ENCODE measurements around the gene KRTAP3-2. TPM values are rescaled to one million over a fixed set of nuclear protein-coding genes. Genes with fewer than 3 reads are reported as not detected.

Gene KRTAP3-2
- total RNA-seq, 2 experiments from 2014 or later = not detected

DNA sequence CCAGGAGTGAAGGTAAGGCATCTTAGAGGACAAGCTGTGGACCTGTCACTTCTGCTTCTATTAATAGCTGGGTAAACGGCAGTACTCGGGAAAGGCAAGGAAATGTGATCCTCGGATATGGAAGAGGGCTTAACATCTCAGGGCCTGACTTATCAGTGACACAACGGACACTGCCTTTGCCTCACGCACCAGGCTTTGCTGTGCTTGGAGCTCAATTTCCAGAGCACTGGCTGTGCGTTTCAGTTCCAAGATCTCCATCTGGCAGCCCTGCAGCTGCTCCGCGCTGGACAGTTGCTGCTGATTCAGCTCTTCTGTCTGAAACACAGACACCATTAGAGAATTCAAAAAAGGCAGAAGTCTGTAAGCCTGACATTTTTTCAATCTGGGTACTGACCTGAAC lies 19.1 kb downstream of the KRTAP3-2 start:
- ChIA-PET POLR2A (interaction anchor here (0.9 kb wide), 1 partner anchor 19 kb away, joined by 3 read pairs; no protein-coding TSS in a partner anchor), CTCF (no interaction called here)
- Mint-ChIP-seq H3K4me1 (ENCODE audit: low read depth) (no peaks in the 10 kb centered on the region), H3K36me3 (ENCODE audit: low read depth) (no peaks in the 10 kb centered on the region), H3K27me3 (peaks cover 15% of the 10 kb centered on the region), H3K4me3 (no peak overlapping the region), H3K27ac (no peak overlapping the region), H3K9me3 (no peaks in the 10 kb centered on the region)
- TF ChIP-seq, protein P1, sequence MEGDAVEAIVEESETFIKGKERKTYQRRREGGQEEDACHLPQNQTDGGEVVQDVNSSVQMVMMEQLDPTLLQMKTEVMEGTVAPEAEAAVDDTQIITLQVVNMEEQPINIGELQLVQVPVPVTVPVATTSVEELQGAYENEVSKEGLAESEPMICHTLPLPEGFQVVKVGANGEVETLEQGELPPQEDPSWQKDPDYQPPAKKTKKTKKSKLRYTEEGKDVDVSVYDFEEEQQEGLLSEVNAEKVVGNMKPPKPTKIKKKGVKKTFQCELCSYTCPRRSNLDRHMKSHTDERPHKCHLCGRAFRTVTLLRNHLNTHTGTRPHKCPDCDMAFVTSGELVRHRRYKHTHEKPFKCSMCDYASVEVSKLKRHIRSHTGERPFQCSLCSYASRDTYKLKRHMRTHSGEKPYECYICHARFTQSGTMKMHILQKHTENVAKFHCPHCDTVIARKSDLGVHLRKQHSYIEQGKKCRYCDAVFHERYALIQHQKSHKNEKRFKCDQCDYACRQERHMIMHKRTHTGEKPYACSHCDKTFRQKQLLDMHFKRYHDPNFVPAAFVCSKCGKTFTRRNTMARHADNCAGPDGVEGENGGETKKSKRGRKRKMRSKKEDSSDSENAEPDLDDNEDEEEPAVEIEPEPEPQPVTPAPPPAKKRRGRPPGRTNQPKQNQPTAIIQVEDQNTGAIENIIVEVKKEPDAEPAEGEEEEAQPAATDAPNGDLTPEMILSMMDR (IDR thresholded peaks at IDR 0.05) = no peak
- intact Hi-C loops (cut with micrococcal nuclease) = no loop called here
- ATAC-seq = no peak
- no peak for DNase-seq

DNA sequence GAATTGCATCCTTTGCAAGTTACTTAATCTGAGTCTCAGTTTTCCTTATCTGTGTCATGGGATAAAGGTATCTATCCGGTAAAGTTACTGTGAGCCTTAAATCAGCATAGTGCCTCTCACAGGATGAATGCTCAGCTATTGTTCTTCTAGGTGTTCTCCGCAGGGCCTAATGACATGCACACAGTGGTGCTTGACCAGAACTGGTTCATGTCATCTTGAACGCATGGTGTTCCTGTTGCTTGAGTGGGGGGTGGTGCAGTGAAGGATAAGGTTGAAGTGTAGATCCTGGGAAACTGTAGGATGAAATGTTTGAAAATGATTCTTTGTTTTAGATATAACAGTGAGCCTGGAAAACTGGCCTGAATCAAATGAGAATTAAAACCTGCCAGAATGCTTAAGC lies 19.6 kb downstream of the KRTAP3-2 start:
- TF ChIP-seq, protein P1 (IDR thresholded peaks at IDR 0.05) = no peak
- ChIA-PET CTCF (no interaction called here), POLR2A (interaction anchor here (0.9 kb wide), 1 partner anchor 19 kb away, joined by 3 read pairs; no protein-coding TSS in a partner anchor)
- no peaks in the 10 kb centered on the region for H3K36me3 Mint-ChIP-seq (ENCODE audit: low read depth)
- no peak overlapping the region for H3K4me3 Mint-ChIP-seq
- H3K4me1 Mint-ChIP-seq (ENCODE audit: low read depth) = no peaks in the 10 kb centered on the region
- H3K9me3 Mint-ChIP-seq = no peaks in the 10 kb centered on the region
- peaks cover 15% of the 10 kb centered on the region for H3K27me3 Mint-ChIP-seq
- DNase-seq = no peak
- intact Hi-C loops (cut with micrococcal nuclease) = no loop called here
- H3K27ac Mint-ChIP-seq = no peak overlapping the region
- no peak for ATAC-seq

DNA sequence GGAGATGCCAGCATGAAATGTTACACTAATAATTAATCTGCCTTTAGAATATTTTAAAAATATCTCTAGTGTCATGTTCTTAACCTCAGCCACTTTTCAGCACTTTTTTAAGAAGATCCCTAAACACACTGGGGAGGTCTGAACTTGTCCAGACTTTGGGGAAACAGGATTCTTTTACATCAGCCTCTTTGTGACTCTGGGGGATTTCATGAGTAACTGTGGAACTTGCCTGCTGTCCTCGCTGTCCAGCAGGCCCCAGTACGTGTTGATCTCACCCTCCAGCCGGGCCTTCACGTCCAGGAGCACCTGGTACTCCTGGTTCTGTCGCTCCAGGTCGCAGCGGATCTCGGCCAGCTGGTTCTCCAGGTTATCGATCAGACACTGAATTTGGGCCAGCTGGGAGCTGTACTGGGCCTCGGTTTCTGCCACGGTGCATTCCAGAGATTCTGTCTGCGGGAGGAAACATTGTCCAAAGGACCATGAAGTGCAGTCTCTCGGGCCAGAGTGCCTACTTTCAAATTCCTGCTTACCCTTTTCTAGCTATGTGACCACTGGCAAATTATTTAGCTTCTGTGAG lies 21.0 kb downstream of the KRTAP3-2 start:
- H3K27ac Mint-ChIP-seq = no peak overlapping the region
- ChIA-PET POLR2A (no interaction called here), CTCF (interaction anchor here (0.8 kb wide), 1 partner anchor 8 kb away, joined by 3 read pairs; no protein-coding TSS in a partner anchor)
- intact Hi-C loops (cut with micrococcal nuclease) = no loop called here
- H3K27me3 Mint-ChIP-seq = peaks cover 12% of the 10 kb centered on the region
- no peaks in the 10 kb centered on the region for H3K36me3 Mint-ChIP-seq (ENCODE audit: low read depth)
- no peaks in the 10 kb centered on the region for H3K4me1 Mint-ChIP-seq (ENCODE audit: low read depth)
- DNase-seq (no peak), ATAC-seq (no peak)
- no peak overlapping the region for H3K4me3 Mint-ChIP-seq
- no peaks in the 10 kb centered on the region for H3K9me3 Mint-ChIP-seq
- TF ChIP-seq, protein P1 (IDR thresholded peaks at IDR 0.05) = no peak

DNA sequence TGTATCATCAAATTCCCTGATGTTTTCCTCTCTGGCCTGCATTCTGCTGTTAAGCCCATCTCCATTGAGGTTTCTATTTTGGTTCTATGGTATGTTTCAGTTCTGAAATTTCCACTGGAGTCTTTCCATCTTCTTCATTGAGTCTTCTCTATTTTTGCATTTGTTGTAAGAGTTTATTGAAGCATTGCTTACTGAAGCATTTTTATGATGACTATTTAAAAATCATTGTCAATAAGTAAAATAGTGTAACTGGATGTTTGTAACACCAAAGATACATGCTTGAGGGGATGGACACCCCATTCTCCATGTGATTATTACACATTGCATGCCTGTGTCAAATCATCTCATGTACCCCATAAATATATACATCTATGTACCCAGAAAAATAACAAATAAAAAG lies 24.2 kb downstream of the KRTAP3-2 start:
- DNase-seq (no peak), ATAC-seq (no peak)
- no peaks in the 10 kb centered on the region for H3K9me3 Mint-ChIP-seq
- H3K27ac Mint-ChIP-seq = no peak overlapping the region
- intact Hi-C loops (cut with micrococcal nuclease) = no loop called here
- no peak overlapping the region for H3K4me3 Mint-ChIP-seq
- H3K4me1 Mint-ChIP-seq (ENCODE audit: low read depth) = no peaks in the 10 kb centered on the region
- CTCF ChIA-PET = interaction anchor here (1.2 kb wide), 1 partner anchor 12 kb away, joined by 4 read pairs; no protein-coding TSS in a partner anchor
- no peaks in the 10 kb centered on the region for H3K36me3 Mint-ChIP-seq (ENCODE audit: low read depth)
- POLR2A ChIA-PET = no interaction called here
- H3K27me3 Mint-ChIP-seq = peaks cover 9% of the 10 kb centered on the region
- TF ChIP-seq, protein P1 (IDR thresholded peaks at IDR 0.05) = no peak

DNA sequence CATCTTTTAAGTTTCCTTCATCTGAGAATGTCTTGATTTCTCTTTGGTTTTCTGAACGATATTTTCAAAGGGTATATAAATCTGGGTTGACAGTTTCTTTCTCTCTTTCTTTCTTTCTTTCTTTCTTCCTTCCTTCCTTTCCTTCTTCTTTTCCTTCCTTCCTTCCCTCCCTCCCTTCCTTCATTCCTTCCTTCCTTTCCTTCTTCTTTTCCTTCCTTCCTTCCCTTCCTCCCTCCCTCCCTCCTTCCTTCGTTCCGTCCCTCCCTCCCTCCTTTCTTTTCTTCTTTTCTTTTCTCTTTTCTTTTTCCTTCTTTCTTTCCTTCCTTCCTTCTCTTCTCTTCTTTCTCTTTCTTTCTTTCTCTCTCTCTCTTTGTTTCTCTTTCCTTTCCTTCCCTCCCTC lies 25.3 kb downstream of the KRTAP3-2 start:
- no peaks in the 10 kb centered on the region for H3K36me3 Mint-ChIP-seq (ENCODE audit: low read depth)
- intact Hi-C loops (cut with micrococcal nuclease) = no loop called here
- H3K27me3 Mint-ChIP-seq = peaks cover 8% of the 10 kb centered on the region
- no peak for DNase-seq
- ChIA-PET POLR2A (no interaction called here), CTCF (interaction anchor here (1.2 kb wide), 1 partner anchor 11 kb away, joined by 4 read pairs; no protein-coding TSS in a partner anchor)
- H3K4me1 Mint-ChIP-seq (ENCODE audit: low read depth) = no peaks in the 10 kb centered on the region
- H3K4me3 Mint-ChIP-seq = no peak overlapping the region
- TF ChIP-seq, protein P1 (IDR thresholded peaks at IDR 0.05) = no peak
- H3K9me3 Mint-ChIP-seq = no peaks in the 10 kb centered on the region
- no peak for ATAC-seq
- H3K27ac Mint-ChIP-seq = no peak overlapping the region

Measured in activated CD8-positive, alpha-beta T cell treated with anti-CD3 and anti-CD28 coated beads for 36 hours (primary cell).